Measurements from ENCODE around the gene UBE2S. TPM values are rescaled to one million over a fixed set of nuclear protein-coding genes. Genes with fewer than 3 reads are reported as not detected.

UBE2S gene
- total and polyA plus RNA-seq, 10 of the 15 experiments (the other 5 are each of a cell fraction or from before 2014, with no cell fraction given) = 2.3 to 640 (median 127) TPM

DNA sequence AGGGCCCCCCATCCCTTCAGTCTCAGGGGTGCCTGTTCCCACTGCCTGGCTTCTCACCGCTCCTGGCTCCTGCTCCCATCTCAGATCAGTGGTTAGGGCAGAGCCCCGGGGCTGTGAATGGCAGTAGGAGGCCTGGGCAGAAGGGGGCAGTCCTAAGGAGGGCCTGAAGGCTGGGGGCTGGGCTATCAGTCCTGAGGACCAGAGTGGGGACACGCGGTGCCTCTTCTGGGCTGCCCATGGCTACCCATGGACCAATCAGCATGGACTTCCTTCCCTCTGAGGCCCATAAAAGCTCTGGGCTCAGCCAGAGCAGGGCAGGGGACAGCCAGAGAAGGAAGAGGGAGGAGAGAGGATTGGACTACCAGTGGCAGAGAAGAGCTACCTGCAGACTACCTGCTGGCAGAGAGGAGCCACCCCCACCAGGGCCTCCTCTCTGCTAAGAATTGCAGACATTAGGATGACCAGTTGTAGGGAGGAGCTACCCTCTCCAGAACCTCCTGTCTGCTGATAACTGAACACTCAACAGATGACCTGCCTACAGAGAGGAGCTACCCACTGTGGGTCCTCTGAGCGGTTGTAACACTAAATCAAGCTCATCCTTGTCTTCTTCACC lies 12.1 kb upstream of the UBE2S start:
- ChIA-PET POLR2A (interaction anchor here (0.6 kb wide), 1 partner anchor 144 kb away, joined by 4 read pairs; no protein-coding TSS in a partner anchor), RAD21 (ENCODE audit: unreplicated experiment) (no interaction called here)
- no peaks in the 10 kb centered on the region for H3K79me2 ChIP-seq (ENCODE audit: control insufficient read depth, insufficient read depth, low read length)

DNA sequence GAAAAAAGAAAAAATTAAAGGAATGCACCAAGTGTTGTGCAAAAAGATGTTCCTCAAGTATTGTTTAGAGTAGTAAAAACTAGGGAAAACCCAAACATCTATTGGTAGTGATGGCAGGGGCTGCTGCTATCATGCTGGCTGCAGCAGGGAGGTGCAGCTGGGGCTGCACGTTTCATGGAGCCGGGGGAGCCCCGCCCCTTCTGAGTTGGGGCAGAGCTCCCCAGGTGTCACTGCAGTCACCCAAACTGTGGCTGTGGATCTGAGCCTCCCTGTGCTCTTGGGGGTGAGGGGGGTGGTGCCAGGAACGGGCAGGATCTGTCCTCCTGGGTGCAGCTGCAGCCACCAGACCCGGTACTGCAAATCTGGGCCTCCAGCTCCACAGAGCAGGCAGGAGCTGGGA lies 11.5 kb upstream of the UBE2S start:
- H3K9me3 ChIP-seq (replicated peaks; ENCODE audit: control insufficient read depth, insufficient read depth, low read length) = no peaks in the 10 kb centered on the region; the same call in 2 of the 3 replicates
- no peak overlapping the region for H2AFZ ChIP-seq (ENCODE audit: control insufficient read depth, low read depth, low read length)
- ChIA-PET SMC1A (ENCODE audit: uncharacterized antibody, unreplicated experiment) (interaction anchor here (1.2 to 1.6 kb wide), 4 partner anchors 118 to 208 kb away, joined by 3 to 4 read pairs (median 3); no protein-coding TSS in a partner anchor), CTCF (interaction anchor here (1.0 to 2.0 kb wide), 5 partner anchors 85 to 279 kb away, joined by 4 to 8 read pairs (median 7); no protein-coding TSS in a partner anchor), RAD21 (ENCODE audit: unreplicated experiment) (no interaction called here), POLR2A (interaction anchor here (0.6 kb wide), 1 partner anchor 143 kb away, joined by 4 read pairs; no protein-coding TSS in a partner anchor)
- in situ Hi-C loops (cut with MboI) (loop anchor here (5.0 kb wide), 2 partner anchors 207 to 277 kb away; no protein-coding TSS in a partner anchor), intact Hi-C loops (cut with micrococcal nuclease; ENCODE audit: unreplicated experiment) (loop anchor here (2.0 kb wide), 1 partner anchor 126 kb away; no protein-coding TSS in a partner anchor)
- H3K79me2 ChIP-seq (ENCODE audit: control insufficient read depth, insufficient read depth, low read length) = no peaks in the 10 kb centered on the region
- no peaks in the 10 kb centered on the region for H3K4me1 ChIP-seq (ENCODE audit: control insufficient read depth, insufficient read depth, low read length)
- no peak for FAIRE-seq
- H3K4me3 ChIP-seq = no peak overlapping the region
- TF ChIP-seq GABPA (IDR thresholded peaks at IDR 0.05; ENCODE audit: low read depth) = no peak
- no peak for TF ChIP-seq NR2C2 (IDR thresholded peaks at IDR 0.05; ENCODE audit: borderline replicate concordance, control insufficient read depth, insufficient read length, low read depth)
- DNase-seq (ENCODE audit: low read depth, low spot score) = no peak
- no peak overlapping the region for H3K9ac ChIP-seq (ENCODE audit: control insufficient read depth, insufficient read depth, low read length)
- H3K36me3 ChIP-seq (ENCODE audit: control insufficient read depth in 2 of 2, insufficient read depth in 2 of 2, low read length in 1 of 2) = no peaks in the 10 kb centered on the region
- H4K20me1 ChIP-seq (ENCODE audit: control insufficient read depth, insufficient read depth) = no peaks in the 10 kb centered on the region
- H3K27ac ChIP-seq (ENCODE audit: control insufficient read depth, insufficient read depth) = no peak overlapping the region
- H3K4me2 ChIP-seq (ENCODE audit: control insufficient read depth, insufficient read depth) = no peak overlapping the region
- no TSS peak for BruUV-seq (replicated peaks)
- no peaks in the 10 kb centered on the region for H3K27me3 ChIP-seq (replicated peaks in 1 of 2; ENCODE audit: control insufficient read depth in 2 of 2, insufficient read depth in 2 of 2, low read length in 1 of 2)
- ATAC-seq = 0 out of 3 replicates have a peak, but pooled peaks have one; percentile 21
- 23% methylated on average over 5 of the region's 5 CpGs for WGBS (ENCODE audit: insufficient coverage, insufficient replicate concordance, low lambda C conversion rate, missing lambda C conversion rate)

More for the DNA sequence above, 12.1 kb upstream of the UBE2S start:
- Histone ChIP-seq H3K27me3 (replicated peaks in 1 of 2; ENCODE audit: control insufficient read depth in 2 of 2, insufficient read depth in 2 of 2, low read length in 1 of 2) (no peaks in the 10 kb centered on the region), H3K27ac (ENCODE audit: control insufficient read depth, insufficient read depth) (no peak overlapping the region), H3K36me3 (ENCODE audit: control insufficient read depth in 2 of 2, insufficient read depth in 2 of 2, low read length in 1 of 2) (no peaks in the 10 kb centered on the region), H4K20me1 (ENCODE audit: control insufficient read depth, insufficient read depth) (no peaks in the 10 kb centered on the region), H3K4me3 (no peak overlapping the region), H3K9me3 (replicated peaks; ENCODE audit: control insufficient read depth, insufficient read depth, low read length) (no peaks in the 10 kb centered on the region; the same call in 2 of the 3 replicates), H3K4me2 (ENCODE audit: control insufficient read depth, insufficient read depth) (no peak overlapping the region), H3K9ac (ENCODE audit: control insufficient read depth, insufficient read depth, low read length) (no peak overlapping the region), H3K4me1 (ENCODE audit: control insufficient read depth, insufficient read depth, low read length) (no peaks in the 10 kb centered on the region), H2AFZ (ENCODE audit: control insufficient read depth, low read depth, low read length) (no peak overlapping the region)
- WGBS (ENCODE audit: insufficient coverage, insufficient replicate concordance, low lambda C conversion rate, missing lambda C conversion rate) = 50% methylated on average over 5 of the region's 5 CpGs
- ChIA-PET SMC1A (ENCODE audit: uncharacterized antibody, unreplicated experiment) (interaction anchor here (1.4 kb wide), 1 partner anchor 205 kb away, joined by 3 read pairs; no protein-coding TSS in a partner anchor), CTCF (interaction anchor here (0.6 to 2.0 kb wide), 5 partner anchors 18 to 276 kb away, joined by 3 to 8 read pairs (median 4); no protein-coding TSS in a partner anchor)
- in situ Hi-C loops (cut with MboI) (loop anchor here (5.0 kb wide), 2 partner anchors 207 to 277 kb away; no protein-coding TSS in a partner anchor), intact Hi-C loops (cut with micrococcal nuclease; ENCODE audit: unreplicated experiment) (loop anchor here (2.0 kb wide), 1 partner anchor 127 kb away; no protein-coding TSS in a partner anchor)
- BruUV-seq (replicated peaks) = no TSS peak
- ATAC-seq (no peak), FAIRE-seq (no peak), DNase-seq (ENCODE audit: low read depth, low spot score) (no peak)
- TF ChIP-seq IKZF2 (IDR thresholded peaks at IDR 0.05) = no peak
- TF ChIP-seq MEF2A (IDR thresholded peaks at IDR 0.05; ENCODE audit: insufficient read depth, low read depth, low read length) = no peak
- TF ChIP-seq NFYB (IDR thresholded peaks at IDR 0.05; ENCODE audit: insufficient read depth, low read depth, low read length) = no peak
- TF ChIP-seq EZH2 (IDR thresholded peaks at IDR 0.05; ENCODE audit: borderline replicate concordance, control insufficient read depth, low read depth, low read length) = no peak
